Fibroblast of skin of left biceps (primary cell): ENCODE measurements around the gene TM9SF4.

ENCODE experiments used
- DNase-seq, 2 experiments: peaks; one replicate each; pipeline ENCODE4 v3.0.0-alpha.2; 2013; ENCODE audit warnings: low read depth in 2 of 2

The TM9SF4 gene, protein sequence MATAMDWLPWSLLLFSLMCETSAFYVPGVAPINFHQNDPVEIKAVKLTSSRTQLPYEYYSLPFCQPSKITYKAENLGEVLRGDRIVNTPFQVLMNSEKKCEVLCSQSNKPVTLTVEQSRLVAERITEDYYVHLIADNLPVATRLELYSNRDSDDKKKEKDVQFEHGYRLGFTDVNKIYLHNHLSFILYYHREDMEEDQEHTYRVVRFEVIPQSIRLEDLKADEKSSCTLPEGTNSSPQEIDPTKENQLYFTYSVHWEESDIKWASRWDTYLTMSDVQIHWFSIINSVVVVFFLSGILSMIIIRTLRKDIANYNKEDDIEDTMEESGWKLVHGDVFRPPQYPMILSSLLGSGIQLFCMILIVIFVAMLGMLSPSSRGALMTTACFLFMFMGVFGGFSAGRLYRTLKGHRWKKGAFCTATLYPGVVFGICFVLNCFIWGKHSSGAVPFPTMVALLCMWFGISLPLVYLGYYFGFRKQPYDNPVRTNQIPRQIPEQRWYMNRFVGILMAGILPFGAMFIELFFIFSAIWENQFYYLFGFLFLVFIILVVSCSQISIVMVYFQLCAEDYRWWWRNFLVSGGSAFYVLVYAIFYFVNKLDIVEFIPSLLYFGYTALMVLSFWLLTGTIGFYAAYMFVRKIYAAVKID

GRCh38 chr20:32109392-32110172 is at the start of gene TM9SF4:
TSS of gene TM9SF4 (plus strand) at chr20:32109714. CDS start at chr20:32109741, 27 bp downstream.
- DNase-seq = peak; percentile 89 to 91

- DNase-seq = no peak
Observed at GRCh38 chr20:32062776-32063170, 46.7 kb upstream of the TM9SF4 start.

DNA sequence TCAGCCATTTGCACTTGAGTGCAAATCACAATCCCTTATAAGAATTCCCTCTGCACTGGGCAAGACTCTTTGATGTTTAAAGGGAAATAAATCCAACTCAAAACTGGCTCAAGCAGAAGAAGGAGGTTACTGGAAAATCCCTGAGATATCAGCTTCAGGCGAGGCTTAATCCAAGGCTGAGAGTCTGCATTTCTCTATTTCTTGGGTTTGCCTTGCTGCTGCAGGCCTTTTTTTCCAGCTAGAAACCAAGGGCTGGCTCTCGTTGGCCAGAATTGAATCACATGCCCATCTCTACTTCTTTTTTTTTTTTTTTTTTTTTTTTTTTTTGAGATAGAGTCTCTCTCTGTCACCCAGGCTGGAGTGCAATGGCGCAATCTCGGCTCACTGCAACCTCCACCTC is 45.8 kb upstream of the TM9SF4 start:
- DNase-seq = no peak

GRCh38 chr20:32064667-32065066 is 44.8 kb upstream of the TM9SF4 start:
- no peak for DNase-seq

- peak; percentile 96 for DNase-seq
Observed at GRCh38 chr20:32067234-32067821, 42.2 kb upstream of the TM9SF4 start.

DNA sequence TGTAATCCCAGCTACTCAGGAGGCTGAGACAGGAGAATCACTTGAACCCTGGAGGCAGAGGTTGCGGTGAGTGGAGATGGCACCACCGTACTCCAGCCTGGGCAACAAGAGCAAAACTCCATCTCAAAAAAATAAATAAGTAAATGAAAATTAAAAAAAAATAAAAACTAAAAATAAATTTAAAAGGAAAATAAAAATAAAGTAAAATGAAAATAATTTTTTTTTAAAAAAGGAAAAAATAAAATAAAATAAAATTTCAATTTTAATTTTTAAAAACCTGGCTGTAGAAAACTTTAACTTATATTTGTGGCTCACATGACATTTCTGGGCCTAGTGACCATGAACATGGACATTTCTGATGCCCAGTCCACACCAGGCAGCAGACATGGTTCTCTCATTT is 41.3 kb upstream of the TM9SF4 start:
- no peak for DNase-seq

GRCh38 chr20:32069711-32070110 is 39.8 kb upstream of the TM9SF4 start:
- DNase-seq = no peak

DNA sequence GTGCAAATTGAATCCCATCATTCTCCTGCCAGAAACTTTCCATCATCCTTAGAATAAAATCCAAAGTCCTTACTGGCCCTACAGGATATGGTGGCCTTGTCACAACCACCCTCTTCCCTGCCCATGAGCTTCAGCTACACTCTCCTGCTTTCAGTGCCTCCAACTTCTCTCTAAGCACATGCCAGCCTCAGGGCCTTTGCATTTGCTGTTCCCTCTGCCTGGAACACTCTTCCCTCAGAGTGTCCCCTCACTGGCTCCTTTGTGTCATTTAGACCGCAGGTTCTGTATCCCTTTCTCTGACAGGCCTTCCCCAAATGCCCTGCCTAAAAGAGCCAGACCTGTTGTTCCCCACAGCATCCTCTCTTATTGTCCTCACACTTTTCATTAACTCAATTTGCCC is 39.2 kb upstream of the TM9SF4 start:
- DNase-seq = no peak

DNA sequence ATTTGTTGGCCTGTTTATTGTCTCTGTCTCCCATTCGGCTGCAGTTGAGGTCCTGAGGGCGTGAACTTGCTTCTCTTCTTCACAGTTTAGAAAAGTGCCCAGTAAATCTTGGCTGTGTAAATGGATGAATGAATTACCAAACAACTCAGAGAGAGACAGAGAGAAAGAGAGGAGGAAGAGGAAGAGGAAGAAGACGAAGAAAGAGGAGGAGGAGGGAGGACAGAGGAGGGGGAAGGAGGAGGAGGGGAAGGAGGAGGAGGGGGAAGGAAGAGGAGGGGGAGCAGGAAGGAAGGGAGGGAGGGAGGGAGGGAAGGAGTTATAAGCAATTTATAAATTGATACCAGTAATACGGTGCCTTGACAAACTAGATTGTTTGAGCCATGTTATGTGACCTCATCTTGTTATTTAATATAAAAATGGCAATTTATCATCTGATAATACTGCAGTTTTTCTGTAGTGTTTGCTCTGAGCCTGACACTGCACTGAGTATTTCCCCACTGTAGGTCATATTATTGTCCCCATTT is 38.8 kb upstream of the TM9SF4 start:
- DNase-seq = no peak

GRCh38 chr20:32071395-32072167 is 37.9 kb upstream of the TM9SF4 start:
- no peak for DNase-seq

DNA sequence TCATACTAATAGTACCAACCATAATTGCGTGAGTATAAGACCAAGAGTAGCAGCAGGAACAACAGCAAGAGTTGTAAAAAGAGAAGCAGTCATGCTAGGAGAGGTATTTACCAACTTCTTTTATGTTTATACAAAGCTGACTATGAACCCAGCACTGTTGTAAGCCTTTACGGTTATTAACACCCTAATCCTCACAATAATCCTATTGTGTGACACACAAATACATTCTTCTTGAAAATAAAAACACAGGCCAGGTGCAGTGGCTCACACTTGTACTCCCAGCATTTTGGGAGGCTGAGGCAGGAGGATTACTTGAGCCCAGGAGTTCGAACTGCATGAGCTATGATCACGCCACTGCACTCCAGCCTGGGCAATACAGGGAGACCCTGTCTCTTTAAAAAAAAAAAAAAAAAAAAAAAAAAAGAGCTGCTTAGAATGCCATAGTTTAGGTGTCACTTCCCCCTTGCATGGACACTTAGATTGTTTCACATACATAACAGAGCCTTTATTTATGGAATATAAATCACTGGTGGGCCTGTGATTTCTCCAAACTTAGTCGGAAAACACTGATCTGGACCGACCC is 37.3 kb upstream of the TM9SF4 start:
- no peak for DNase-seq

GRCh38 chr20:32075534-32075933 is 34.0 kb upstream of the TM9SF4 start:
- DNase-seq = no peak

DNA sequence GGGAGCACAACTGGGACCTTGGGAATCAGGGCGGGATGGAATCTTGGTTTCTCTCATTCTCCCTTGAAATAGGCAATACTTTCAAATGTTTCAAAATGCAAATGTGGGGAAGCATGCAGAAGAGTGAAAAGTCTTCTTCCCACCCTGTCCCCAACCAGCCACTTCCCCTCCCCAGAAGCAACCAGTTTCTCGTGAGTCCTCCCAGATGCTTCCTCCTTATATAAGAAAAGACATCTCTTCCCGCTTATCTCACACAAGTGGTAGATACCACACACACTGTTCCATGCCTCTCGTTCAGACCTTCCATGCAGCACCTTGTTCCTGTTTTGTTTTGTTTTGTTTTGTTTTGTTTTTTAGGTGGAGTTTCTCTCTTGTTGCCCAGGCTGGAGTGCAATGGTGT is 32.3 kb upstream of the TM9SF4 start:
- no peak for DNase-seq

GRCh38 chr20:32078322-32078721 is 31.2 kb upstream of the TM9SF4 start:
- no peak for DNase-seq

- DNase-seq = no peak
Observed at GRCh38 chr20:32078791-32079190, 30.7 kb upstream of the TM9SF4 start.

- DNase-seq = no peak
Observed at GRCh38 chr20:32079655-32080109, 29.8 kb upstream of the TM9SF4 start.

DNA sequence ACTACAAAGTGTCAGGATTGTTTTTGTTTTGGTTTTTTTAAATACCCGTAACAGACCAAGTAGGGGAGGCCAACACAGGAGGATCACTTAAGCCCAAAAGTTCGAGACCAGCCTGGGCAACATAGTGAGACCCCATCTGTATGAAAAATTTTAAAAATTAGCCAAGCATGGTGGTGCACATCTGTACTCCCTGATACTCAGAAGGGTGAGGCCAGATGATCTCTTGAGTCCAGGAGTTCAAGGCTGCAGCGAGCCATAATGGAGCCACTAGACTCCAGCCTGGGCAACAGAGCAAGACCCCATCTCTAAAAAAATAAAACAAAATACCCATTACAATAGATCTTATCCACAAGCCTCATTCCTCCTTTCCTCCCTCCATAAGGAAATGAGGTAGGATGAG is 28.7 kb upstream of the TM9SF4 start:
- DNase-seq = no peak

- no peak for DNase-seq
Observed at GRCh38 chr20:32083469-32083868, 26.0 kb upstream of the TM9SF4 start.

GRCh38 chr20:32087070-32087469 is 22.4 kb upstream of the TM9SF4 start:
- DNase-seq = no peak

GRCh38 chr20:32088759-32089158 is 20.8 kb upstream of the TM9SF4 start:
- no peak for DNase-seq
